Measurements from ENCODE around the gene NCS1. TPM values are rescaled to one million over a fixed set of nuclear protein-coding genes. Genes with fewer than 3 reads are reported as not detected.

The NCS1 gene
- total and polyA plus RNA-seq, 7 experiments from 2014 or later, result 0.14 to 0.85 (median 0.22) TPM; not detected in 4

GRCh38 chr9:130171226-130172148 is 717 bp upstream of the NCS1 start:
- Mint-ChIP-seq H3K36me3 (no peaks in the 10 kb centered on the region), H3K9me3 (peaks cover 0 to 2% (median 0%) of the 10 kb centered on the region in 11 donors), H3K27me3 (peaks cover 9 to 51% (median 18%) of the 10 kb centered on the region in 5 donors), H3K4me3 (peak overlapping the region; percentile 37 to 88 (median 76)), H3K4me1 (peaks cover 0 to 14% (median 9%) of the 10 kb centered on the region in 7 donors), H3K27ac (peak overlapping the region in 1 of 9 donors; percentile 37)
- Histone ChIP-seq H3K4me3 (ENCODE audit: low read length) (no peak overlapping the region), H3K27me3 (ENCODE audit: control insufficient read depth in 2 of 2, insufficient read depth in 2 of 2, low read length in 2 of 2) (peaks cover 0 to 3% of the 10 kb centered on the region in 2 donors), H3K36me3 (ENCODE audit: control insufficient read depth in 2 of 3, insufficient read depth in 3 of 3, low read length in 3 of 3) (no peaks in the 10 kb centered on the region), H3K4me1 (ENCODE audit: control insufficient read depth in 2 of 2, insufficient read depth in 2 of 2, low read length in 2 of 2) (peaks cover 0 to 5% of the 10 kb centered on the region in 2 donors), H3K9me3 (ENCODE audit: control insufficient read depth in 2 of 3, low read length in 3 of 3) (no peaks in the 10 kb centered on the region), H3K27ac (ENCODE audit: low read depth, low read length) (no peak overlapping the region)
- ChIA-PET POLR2A (no interaction called here), CTCF (interaction anchor here (0.6 kb wide), 1 partner anchor 231 kb away, joined by 4 read pairs; no protein-coding TSS in a partner anchor)
- intact Hi-C loops (cut with micrococcal nuclease), result loop anchor here in 1 of 2 donors (5.0 kb wide), 1 partner anchor 44 kb away; no protein-coding TSS in a partner anchor
- no peak for ATAC-seq
- DNase-seq, result no peak

- H3K27ac Mint-ChIP-seq, result no peak overlapping the region
- H3K27ac ChIP-seq (ENCODE audit: low read depth, low read length), result no peak overlapping the region
- POLR2A ChIA-PET, result interaction anchor here (0.6 kb wide), 1 partner anchor 302 kb away, joined by 3 read pairs; no protein-coding TSS in a partner anchor
Measured at GRCh38 chr9:130172858-130173665, 858 bp downstream of the NCS1 start.

GRCh38 chr9:130173666-130173983 is 1.4 kb downstream of the NCS1 start:
- Histone ChIP-seq H3K4me1 (ENCODE audit: control insufficient read depth in 2 of 2, insufficient read depth in 2 of 2, low read length in 2 of 2) (peaks cover 0 to 5% of the 10 kb centered on the region in 2 donors), H3K27ac (ENCODE audit: low read depth, low read length) (no peak overlapping the region), H3K27me3 (ENCODE audit: control insufficient read depth in 2 of 2, insufficient read depth in 2 of 2, low read length in 2 of 2) (peaks cover 0 to 3% of the 10 kb centered on the region in 2 donors), H3K4me3 (ENCODE audit: low read length) (no peak overlapping the region), H3K36me3 (ENCODE audit: control insufficient read depth in 2 of 3, insufficient read depth in 3 of 3, low read length in 3 of 3) (no peaks in the 10 kb centered on the region), H3K9me3 (ENCODE audit: control insufficient read depth in 2 of 3, low read length in 3 of 3) (no peaks in the 10 kb centered on the region)
- Mint-ChIP-seq H3K27ac (no peak overlapping the region), H3K27me3 (peaks cover 9 to 48% (median 18%) of the 10 kb centered on the region in 5 donors), H3K36me3 (no peaks in the 10 kb centered on the region), H3K9me3 (peaks cover 0 to 2% (median 0%) of the 10 kb centered on the region in 11 donors), H3K4me1 (peaks cover 0 to 12% (median 9%) of the 10 kb centered on the region in 7 donors), H3K4me3 (peak overlapping the region in 9 of 10 donors; percentile 35 to 81 (median 69))
- DNase-seq (no peak), ATAC-seq (no peak)
- intact Hi-C loops (cut with micrococcal nuclease), result loop anchor here in 1 of 2 donors (5.0 kb wide), 1 partner anchor 46 kb away; no protein-coding TSS in a partner anchor
- CTCF ChIA-PET, result no interaction called here
- POLR2A ChIA-PET, result no interaction called here

More at GRCh38 chr9:130172858-130173665, 858 bp downstream of the NCS1 start:
- peaks cover 0 to 5% of the 10 kb centered on the region in 2 donors for H3K4me1 ChIP-seq (ENCODE audit: control insufficient read depth in 2 of 2, insufficient read depth in 2 of 2, low read length in 2 of 2)
- Mint-ChIP-seq H3K27me3 (peaks cover 9 to 48% (median 18%) of the 10 kb centered on the region in 5 donors), H3K9me3 (peaks cover 0 to 2% (median 0%) of the 10 kb centered on the region in 11 donors), H3K4me1 (peaks cover 0 to 12% (median 9%) of the 10 kb centered on the region in 7 donors), H3K36me3 (no peaks in the 10 kb centered on the region), H3K4me3 (peak overlapping the region; percentile 52 to 81 (median 70))
- CTCF ChIA-PET, result no interaction called here
- intact Hi-C loops (cut with micrococcal nuclease), result loop anchor here in 1 of 2 donors (5.0 kb wide), 1 partner anchor 46 kb away; no protein-coding TSS in a partner anchor
- H3K9me3 ChIP-seq (ENCODE audit: control insufficient read depth in 2 of 3, low read length in 3 of 3), result no peaks in the 10 kb centered on the region
- DNase-seq, result peak in 4 of 9 donors; percentile 4 to 30 (median 9)
- H3K27me3 ChIP-seq (ENCODE audit: control insufficient read depth in 2 of 2, insufficient read depth in 2 of 2, low read length in 2 of 2), result peaks cover 0 to 3% of the 10 kb centered on the region in 2 donors
- no peaks in the 10 kb centered on the region for H3K36me3 ChIP-seq (ENCODE audit: control insufficient read depth in 2 of 3, insufficient read depth in 3 of 3, low read length in 3 of 3)
- peak; percentile 50 for ATAC-seq
- H3K4me3 ChIP-seq (ENCODE audit: low read length), result no peak overlapping the region

GRCh38 chr9:130174025-130174424 is 1.8 kb downstream of the NCS1 start:
- POLR2A ChIA-PET, result interaction anchor here (0.7 kb wide), 1 partner anchor 21 kb away, joined by 3 read pairs; no protein-coding TSS in a partner anchor
- H3K27ac Mint-ChIP-seq, result no peak overlapping the region

GRCh38 chr9:130174920-130175321 is 2.7 kb downstream of the NCS1 start:
- H3K4me1 ChIP-seq (ENCODE audit: control insufficient read depth in 2 of 2, insufficient read depth in 2 of 2, low read length in 2 of 2), result peaks cover 0 to 5% of the 10 kb centered on the region in 2 donors
- Mint-ChIP-seq H3K27me3 (peaks cover 9 to 38% (median 18%) of the 10 kb centered on the region in 5 donors), H3K36me3 (no peaks in the 10 kb centered on the region), H3K27ac (no peak overlapping the region), H3K9me3 (no peaks in the 10 kb centered on the region), H3K4me1 (peaks cover 0 to 12% (median 5%) of the 10 kb centered on the region in 7 donors), H3K4me3 (peak overlapping the region in 6 of 10 donors; percentile 20 to 69 (median 55))
- H3K4me3 ChIP-seq (ENCODE audit: low read length), result no peak overlapping the region
- no peak overlapping the region for H3K27ac ChIP-seq (ENCODE audit: low read depth, low read length)
- peaks cover 0 to 3% of the 10 kb centered on the region in 2 donors for H3K27me3 ChIP-seq (ENCODE audit: control insufficient read depth in 2 of 2, insufficient read depth in 2 of 2, low read length in 2 of 2)
- no peaks in the 10 kb centered on the region for H3K36me3 ChIP-seq (ENCODE audit: control insufficient read depth in 2 of 3, insufficient read depth in 3 of 3, low read length in 3 of 3)
- CTCF ChIA-PET, result no interaction called here
- ATAC-seq (no peak), DNase-seq (no peak)
- POLR2A ChIA-PET, result no interaction called here
- intact Hi-C loops (cut with micrococcal nuclease), result loop anchor here in 1 of 2 donors (5.0 kb wide), 1 partner anchor 48 kb away; no protein-coding TSS in a partner anchor
- H3K9me3 ChIP-seq (ENCODE audit: control insufficient read depth in 2 of 3, low read length in 3 of 3), result no peaks in the 10 kb centered on the region

More at GRCh38 chr9:130174025-130174424, 1.8 kb downstream of the NCS1 start:
- peaks cover 0 to under 1% (median 0%) of the 10 kb centered on the region in 11 donors for H3K9me3 Mint-ChIP-seq
- peaks cover 9 to 45% (median 18%) of the 10 kb centered on the region in 5 donors for H3K27me3 Mint-ChIP-seq
- no peak overlapping the region for H3K27ac ChIP-seq (ENCODE audit: low read depth, low read length)
- H3K36me3 Mint-ChIP-seq, result no peaks in the 10 kb centered on the region
- CTCF ChIA-PET, result no interaction called here
- DNase-seq (no peak), ATAC-seq (no peak)
- H3K4me1 ChIP-seq (ENCODE audit: control insufficient read depth in 2 of 2, insufficient read depth in 2 of 2, low read length in 2 of 2), result peaks cover 0 to 5% of the 10 kb centered on the region in 2 donors
- H3K27me3 ChIP-seq (ENCODE audit: control insufficient read depth in 2 of 2, insufficient read depth in 2 of 2, low read length in 2 of 2), result peaks cover 0 to 3% of the 10 kb centered on the region in 2 donors
- peaks cover 0 to 12% (median 7%) of the 10 kb centered on the region in 7 donors for H3K4me1 Mint-ChIP-seq
- intact Hi-C loops (cut with micrococcal nuclease), result loop anchor here in 1 of 2 donors (5.0 kb wide), 1 partner anchor 47 kb away; no protein-coding TSS in a partner anchor
- no peak overlapping the region for H3K4me3 ChIP-seq (ENCODE audit: low read length)
- H3K4me3 Mint-ChIP-seq, result peak overlapping the region in 9 of 10 donors; percentile 16 to 81 (median 62)
- H3K9me3 ChIP-seq (ENCODE audit: control insufficient read depth in 2 of 3, low read length in 3 of 3), result no peaks in the 10 kb centered on the region
- H3K36me3 ChIP-seq (ENCODE audit: control insufficient read depth in 2 of 3, insufficient read depth in 3 of 3, low read length in 3 of 3), result no peaks in the 10 kb centered on the region

GRCh38 chr9:130175355-130175754 is 3.2 kb downstream of the NCS1 start:
- Histone ChIP-seq H3K27me3 (ENCODE audit: control insufficient read depth in 2 of 2, insufficient read depth in 2 of 2, low read length in 2 of 2) (peaks cover 0 to 3% of the 10 kb centered on the region in 2 donors), H3K9me3 (ENCODE audit: control insufficient read depth in 2 of 3, low read length in 3 of 3) (no peaks in the 10 kb centered on the region), H3K36me3 (ENCODE audit: control insufficient read depth in 2 of 3, insufficient read depth in 3 of 3, low read length in 3 of 3) (no peaks in the 10 kb centered on the region), H3K4me3 (ENCODE audit: low read length) (no peak overlapping the region), H3K27ac (ENCODE audit: low read depth, low read length) (no peak overlapping the region), H3K4me1 (ENCODE audit: control insufficient read depth in 2 of 2, insufficient read depth in 2 of 2, low read length in 2 of 2) (peaks cover 0 to 5% of the 10 kb centered on the region in 2 donors)
- DNase-seq (no peak), ATAC-seq (no peak)
- ChIA-PET CTCF (no interaction called here), POLR2A (no interaction called here)
- no peak overlapping the region for H3K27ac Mint-ChIP-seq
- H3K4me3 Mint-ChIP-seq, result no peak overlapping the region
- no peaks in the 10 kb centered on the region for H3K36me3 Mint-ChIP-seq
- intact Hi-C loops (cut with micrococcal nuclease), result no loop called here
- no peaks in the 10 kb centered on the region for H3K9me3 Mint-ChIP-seq
- peaks cover 9 to 35% (median 18%) of the 10 kb centered on the region in 5 donors for H3K27me3 Mint-ChIP-seq
- H3K4me1 Mint-ChIP-seq, result peaks cover 0 to 12% (median 5%) of the 10 kb centered on the region in 7 donors

All from naive thymus-derived CD4-positive, alpha-beta T cell (primary cell).